ENCODE results near the gene TGFBR2.

Gene TGFBR2

GRCh38 chr3:30604093-30604492 is 2.3 kb upstream of the TGFBR2 start:
- no peak for DNase-seq

GRCh38 chr3:30604558-30604957 is 1.8 kb upstream of the TGFBR2 start:
- DNase-seq, result no peak

GRCh38 chr3:30605005-30605404 is 1.4 kb upstream of the TGFBR2 start:
- DNase-seq, result no peak

- DNase-seq, result no peak
Observed at GRCh38 chr3:30605706-30606300, 598 bp upstream of the TGFBR2 start.

GRCh38 chr3:30607032-30607833 is 832 bp downstream of the TGFBR2 start:
- DNase-seq, result peak; percentile 75

GRCh38 chr3:30608598-30608947 is 2.2 kb downstream of the TGFBR2 start:
- no peak for DNase-seq

- DNase-seq, result no peak
Observed at GRCh38 chr3:30609930-30610701, 3.7 kb downstream of the TGFBR2 start.

GRCh38 chr3:30610702-30611368 is 4.4 kb downstream of the TGFBR2 start:
- DNase-seq, result no peak

- no peak for DNase-seq
Observed at GRCh38 chr3:30611613-30612436, 5.4 kb downstream of the TGFBR2 start.

GRCh38 chr3:30612437-30613132 is 6.2 kb downstream of the TGFBR2 start:
- DNase-seq, result no peak

GRCh38 chr3:30613133-30613825 is 6.9 kb downstream of the TGFBR2 start:
- DNase-seq, result no peak

GRCh38 chr3:30614373-30614772 is 8.0 kb downstream of the TGFBR2 start:
- DNase-seq, result no peak

GRCh38 chr3:30614943-30615342 is 8.5 kb downstream of the TGFBR2 start:
- no peak for DNase-seq

GRCh38 chr3:30615615-30616346 is 9.4 kb downstream of the TGFBR2 start:
- no peak for DNase-seq

GRCh38 chr3:30616347-30617027 is 10.1 kb downstream of the TGFBR2 start:
- no peak for DNase-seq

- no peak for DNase-seq
Observed at GRCh38 chr3:30617069-30617468, 10.7 kb downstream of the TGFBR2 start.

- DNase-seq, result no peak
Observed at GRCh38 chr3:30617653-30618052, 11.3 kb downstream of the TGFBR2 start.

GRCh38 chr3:30618526-30618925 is 12.1 kb downstream of the TGFBR2 start:
- no peak for DNase-seq

- DNase-seq, result no peak
Observed at GRCh38 chr3:30619318-30619717, 12.9 kb downstream of the TGFBR2 start.
